Neural progenitor cell (in vitro differentiated cells): ENCODE measurements around the gene BCAS4. TPM values are rescaled to one million over a fixed set of nuclear protein-coding genes. Genes with fewer than 3 reads are reported as not detected.

Experiments used
- DNase-seq: peaks from one replicate; pipeline ENCODE4 v3.0.0-alpha.2; 2016; ENCODE audit warnings: low spot score
- H2AFZ ChIP-seq: fragments of 200-600 bp; sonication (generic); replicated peaks from 2 replicates; pipeline ENCODE4 v1.6.1; 2016; ENCODE audit warnings: antibody characterized with exemption
- H3F3A ChIP-seq: fragments of 200-600 bp; sonication (generic); 2 replicates; pipeline ENCODE4 v1.6.1; 2016; ENCODE audit warnings: antibody characterized with exemption, low read depth
- H3K27ac ChIP-seq: fragments of 200-600 bp; sonication (generic); 2 replicates; pipeline ENCODE4 v1.5.1; 2016; ENCODE audit warnings: mild to moderate bottlenecking
- H3K27me3 ChIP-seq: fragments of 200-600 bp; sonication (generic); 2 replicates; pipeline ENCODE4 v1.6.1; 2016; ENCODE audit warnings: mild to moderate bottlenecking, moderate library complexity
- H3K36me3 ChIP-seq: fragments of 200-600 bp; sonication (generic); 2 replicates; pipeline ENCODE4 v1.5.1; 2016
- H3K4me1 ChIP-seq: fragments of 200-600 bp; sonication (generic); 2 replicates; pipeline ENCODE4 v1.6.1; 2016; ENCODE audit warnings: mixed run types
- H3K4me2 ChIP-seq: fragments of 200-600 bp; sonication (generic); 2 replicates; pipeline ENCODE4 v1.6.1; 2016
- H3K4me3 ChIP-seq: fragments of 200-600 bp; sonication (generic); 2 replicates; pipeline ENCODE4 v1.5.1; 2016
- H3K79me2 ChIP-seq: fragments of 200-600 bp; sonication (generic); 2 replicates; pipeline ENCODE4 v1.6.1; 2016; ENCODE audit warnings: low read depth
- H3K9ac ChIP-seq: fragments of 200-600 bp; sonication (generic); 2 replicates; pipeline ENCODE4 v1.6.1; 2016
- H3K9me3 ChIP-seq: fragments of 200-600 bp; sonication (generic); 2 replicates; pipeline ENCODE4 v1.5.1; 2016; ENCODE audit warnings: low read depth
- H4K20me1 ChIP-seq: fragments of 200-600 bp; sonication (generic); 2 replicates; pipeline ENCODE4 v1.6.1; 2016; ENCODE audit warnings: low read depth
- H3K27ac Mint-ChIP-seq: 3 replicates; pipeline ENCODE4 v1.8.0; 2021; ENCODE audit warnings: mixed read lengths
- H3K27me3 Mint-ChIP-seq: 2 replicates; pipeline ENCODE4 v1.8.0; 2022; ENCODE audit warnings: low read depth, mild to moderate bottlenecking, inconsistent platforms, moderate library complexity, mixed read lengths; ENCODE audit not compliant: insufficient read depth
- H3K36me3 Mint-ChIP-seq: 3 replicates; pipeline ENCODE4 v1.8.0; 2021; ENCODE audit warnings: mixed read lengths
- H3K4me1 Mint-ChIP-seq: 3 replicates; pipeline ENCODE4 v1.8.0; 2021; ENCODE audit warnings: mixed read lengths
- H3K4me3 Mint-ChIP-seq: 3 replicates; pipeline ENCODE4 v1.8.0; 2021; ENCODE audit warnings: mild to moderate bottlenecking, moderate library complexity, mixed read lengths
- H3K9me3 Mint-ChIP-seq: 3 replicates; pipeline ENCODE4 v1.8.0; 2020; ENCODE audit warnings: mixed read lengths
- CTCF ChIP-seq: fragments of 200-600 bp; sonication (generic); IDR thresholded peaks from 2 replicates; pipeline ENCODE4 v1.5.1; 2017; ENCODE audit warnings: antibody characterized with exemption, mild to moderate bottlenecking
- EZH2 ChIP-seq: fragments of 200-600 bp; sonication (generic); IDR thresholded peaks from 2 replicates; pipeline ENCODE4 v1.6.1; 2017; ENCODE audit warnings: antibody characterized with exemption, mild to moderate bottlenecking, moderate library complexity
- EZH2phosphoT487 ChIP-seq: fragments of 200-600 bp; sonication (generic); IDR thresholded peaks from 2 replicates; pipeline ENCODE4 v1.6.1; 2017; ENCODE audit warnings: antibody characterized with exemption
- total RNA-seq: library from RNA; depleted of rRNA; stranded (reverse); fragments of >200 nt; gene quantifications from 2 replicates; pipeline ENCODE4 v1.2.3, GENCODE V29; 2015; ENCODE audit warnings: low replicate concordance

The BCAS4 gene
- total RNA-seq, 1 donor from 2014 or later = 15.3 TPM

GRCh38 chr20:50824137-50824536 is 29.3 kb downstream of the BCAS4 start:
- H3K9me3 ChIP-seq = no peaks in the 10 kb centered on the region

GRCh38 chr20:50826121-50826520 is 31.3 kb downstream of the BCAS4 start:
- DNase-seq = no peak
- H3K36me3 ChIP-seq = no peaks in the 10 kb centered on the region
- H3K27ac ChIP-seq = no peak overlapping the region
- H3K4me3 ChIP-seq = no peak overlapping the region
- H3K9me3 ChIP-seq = no peaks in the 10 kb centered on the region
- Mint-ChIP-seq H3K4me1 (no peaks in the 10 kb centered on the region), H3K27me3 (peaks cover 3% of the 10 kb centered on the region), H3K9me3 (no peaks in the 10 kb centered on the region), H3K4me3 (no peak overlapping the region), H3K36me3 (no peaks in the 10 kb centered on the region), H3K27ac (no peak overlapping the region)
- H3K4me2 ChIP-seq = no peak overlapping the region
- H3F3A ChIP-seq = no peaks in the 10 kb centered on the region
- H3K9ac ChIP-seq = no peak overlapping the region
- H3K4me1 ChIP-seq = no peaks in the 10 kb centered on the region
- H4K20me1 ChIP-seq = no peaks in the 10 kb centered on the region
- no peaks in the 10 kb centered on the region for H3K79me2 ChIP-seq
- TF ChIP-seq EZH2 (no peak), EZH2phosphoT487 (no peak), CTCF (no peak)
- H2AFZ ChIP-seq = no peak overlapping the region
- no peaks in the 10 kb centered on the region for H3K27me3 ChIP-seq

More at GRCh38 chr20:50824137-50824536, 29.3 kb downstream of the BCAS4 start:
- Histone ChIP-seq H3K27me3 (no peaks in the 10 kb centered on the region), H3F3A (no peaks in the 10 kb centered on the region), H3K4me1 (no peaks in the 10 kb centered on the region), H3K79me2 (no peaks in the 10 kb centered on the region), H3K4me2 (no peak overlapping the region), H2AFZ (no peak overlapping the region), H3K27ac (no peak overlapping the region), H3K9ac (no peak overlapping the region), H3K36me3 (no peaks in the 10 kb centered on the region), H3K4me3 (no peak overlapping the region), H4K20me1 (no peaks in the 10 kb centered on the region)
- Mint-ChIP-seq H3K4me1 (peaks cover 4% of the 10 kb centered on the region), H3K27me3 (peaks cover 3% of the 10 kb centered on the region), H3K4me3 (no peak overlapping the region), H3K27ac (no peak overlapping the region), H3K36me3 (peaks cover 4% of the 10 kb centered on the region), H3K9me3 (no peaks in the 10 kb centered on the region)
- no peak for DNase-seq
- no peak for TF ChIP-seq CTCF
- TF ChIP-seq EZH2 = no peak
- no peak for TF ChIP-seq EZH2phosphoT487

- Mint-ChIP-seq H3K4me3 (no peak overlapping the region), H3K27me3 (peaks cover 3% of the 10 kb centered on the region), H3K36me3 (no peaks in the 10 kb centered on the region), H3K4me1 (no peaks in the 10 kb centered on the region), H3K27ac (no peak overlapping the region), H3K9me3 (no peaks in the 10 kb centered on the region)
- no peak overlapping the region for H3K9ac ChIP-seq
- TF ChIP-seq EZH2 (no peak), CTCF (no peak), EZH2phosphoT487 (no peak)
- H3K27ac ChIP-seq = no peak overlapping the region
- no peaks in the 10 kb centered on the region for H3K27me3 ChIP-seq
- no peaks in the 10 kb centered on the region for H3F3A ChIP-seq
- H3K4me2 ChIP-seq = no peak overlapping the region
- H3K36me3 ChIP-seq = no peaks in the 10 kb centered on the region
- no peaks in the 10 kb centered on the region for H3K4me1 ChIP-seq
- H3K4me3 ChIP-seq = no peak overlapping the region
- no peak for DNase-seq
- no peaks in the 10 kb centered on the region for H4K20me1 ChIP-seq
- H3K9me3 ChIP-seq = no peaks in the 10 kb centered on the region
- no peaks in the 10 kb centered on the region for H3K79me2 ChIP-seq
- H2AFZ ChIP-seq = no peak overlapping the region
Measured at GRCh38 chr20:50828363-50829136, 33.7 kb downstream of the BCAS4 start.
